DMS53 (cell line): ENCODE data around the gene ZIC4.

Experiments
- DNase-seq: peaks from one replicate; lab custom pipeline; 2025; lab: John Stamatoyannopoulos, UW

The ZIC4 gene

GRCh38 chr3:147354623-147355022 is 51.7 kb downstream of the ZIC4 start:
- no peak for DNase-seq

- DNase-seq: no peak
Measured at GRCh38 chr3:147351301-147351700, 55.0 kb downstream of the ZIC4 start.

GRCh38 chr3:147348976-147349375 is 57.4 kb downstream of the ZIC4 start:
- DNase-seq: no peak

- DNase-seq: no peak
Measured at GRCh38 chr3:147343926-147344325, 62.4 kb downstream of the ZIC4 start.

GRCh38 chr3:147341727-147342126 is 64.6 kb downstream of the ZIC4 start:
- DNase-seq: no peak

GRCh38 chr3:147336543-147337278 is 69.6 kb downstream of the ZIC4 start:
- no peak for DNase-seq
